GM23338 (cell line): Measurements from ENCODE around the gene ZBTB14. TPM values are rescaled to one million over a fixed set of nuclear protein-coding genes. Genes with fewer than 3 reads are reported as not detected.

Source experiments
- ATAC-seq: fragments of 200-7000 bp; cut with Tn5 transposase; 3 replicates; pipeline ENCODE4 v1.9.1; 2020
- DNase-seq: peaks from one replicate; pipeline ENCODE4 v3.0.0-alpha.2; 2015; ENCODE audit warnings: low spot score
- H2AFZ ChIP-seq: fragments of 200-600 bp; sonication (generic); 2 replicates; pipeline ENCODE4 v1.8.0; 2016; ENCODE audit warnings: antibody characterized with exemption, mild to moderate bottlenecking, moderate library complexity
- H3F3A ChIP-seq: fragments of 200-600 bp; sonication (generic); replicated peaks from 2 replicates; pipeline ENCODE4 v1.8.0; 2017; ENCODE audit warnings: antibody characterized with exemption, mixed run types, low read depth
- H3K27ac ChIP-seq: fragments of 200-600 bp; sonication (generic); 2 replicates; pipeline ENCODE4 v1.6.1; 2016; ENCODE audit warnings: low read depth
- H3K27me3 ChIP-seq: fragments of 200-600 bp; sonication (generic); 2 replicates; pipeline ENCODE4 v1.8.0; 2016; ENCODE audit warnings: mild to moderate bottlenecking, mixed run types, moderate library complexity; ENCODE audit not compliant: insufficient read depth
- H3K36me3 ChIP-seq: fragments of 200-600 bp; sonication (generic); 2 replicates; pipeline ENCODE4 v1.8.0; 2016; ENCODE audit warnings: mild to moderate bottlenecking; ENCODE audit not compliant: insufficient read depth
- H3K4me1 ChIP-seq: fragments of 200-600 bp; sonication (generic); 2 replicates; pipeline ENCODE4 v1.8.0; 2016; ENCODE audit warnings: mild to moderate bottlenecking, moderate library complexity; ENCODE audit not compliant: insufficient read depth
- H3K4me2 ChIP-seq: fragments of 200-600 bp; sonication (generic); 2 replicates; pipeline ENCODE4 v1.7.1; 2017; ENCODE audit warnings: mixed run types
- H3K4me3 ChIP-seq: fragments of 200-600 bp; sonication (generic); 2 replicates; pipeline ENCODE4 v1.6.1; 2016; ENCODE audit warnings: mixed run types
- H3K79me2 ChIP-seq: fragments of 200-600 bp; sonication (generic); replicated peaks from 2 replicates; pipeline ENCODE4 v1.8.0; 2017; ENCODE audit warnings: mild to moderate bottlenecking; ENCODE audit not compliant: insufficient read depth
- H3K9me2 ChIP-seq: fragments of 200-600 bp; sonication (generic); 2 replicates; pipeline ENCODE4 v1.8.0; 2017; ENCODE audit not compliant: insufficient read depth
- H4K20me1 ChIP-seq: fragments of 200-600 bp; sonication (generic); replicated peaks from 2 replicates; pipeline ENCODE4 v1.8.0; 2017; ENCODE audit warnings: mild to moderate bottlenecking; ENCODE audit not compliant: insufficient read depth
- H3K27ac Mint-ChIP-seq: 2 replicates; pipeline ENCODE4 v1.8.0; 2020; ENCODE audit warnings: inconsistent platforms, mild to moderate bottlenecking, moderate library complexity, mixed read lengths
- H3K27me3 Mint-ChIP-seq: 3 replicates; pipeline ENCODE4 v1.8.0; 2022; ENCODE audit warnings: low read depth, mild to moderate bottlenecking, moderate library complexity, mixed read lengths, inconsistent platforms; ENCODE audit not compliant: insufficient read depth, poor library complexity
- H3K36me3 Mint-ChIP-seq: 3 replicates; pipeline ENCODE4 v1.8.0; 2021; ENCODE audit warnings: low read depth, mild to moderate bottlenecking, inconsistent platforms, moderate library complexity, mixed read lengths
- H3K4me1 Mint-ChIP-seq: 3 replicates; pipeline ENCODE4 v1.8.0; 2020; ENCODE audit warnings: mild to moderate bottlenecking, inconsistent platforms, mixed read lengths
- H3K4me3 Mint-ChIP-seq: 3 replicates; pipeline ENCODE4 v1.8.0; 2021; ENCODE audit warnings: moderate library complexity, mild to moderate bottlenecking, inconsistent platforms, mixed read lengths
- H3K9me3 Mint-ChIP-seq: 3 replicates; pipeline ENCODE4 v1.8.0; 2020; ENCODE audit warnings: moderate library complexity, mild to moderate bottlenecking, inconsistent platforms, mixed read lengths
- EZH2 ChIP-seq: fragments of 200-600 bp; sonication (generic); IDR thresholded peaks from one replicate; pipeline ENCODE4 v1.8.0; 2017; ENCODE audit warnings: antibody characterized with exemption, mild to moderate bottlenecking, low read depth; ENCODE audit not compliant: unreplicated experiment
- JUNB ChIP-seq: IDR thresholded peaks from one replicate; pipeline ENCODE4 v1.6.1; 2016; ENCODE audit warnings: antibody characterized with exemption; ENCODE audit not compliant: unreplicated experiment
- NANOG ChIP-seq: IDR thresholded peaks from 2 replicates; pipeline ENCODE4 v1.6.1; 2016; ENCODE audit warnings: antibody characterized with exemption, borderline replicate concordance
- POLR2AphosphoS5 ChIP-seq: IDR thresholded peaks from 2 replicates; pipeline ENCODE4 v1.6.1; 2016; ENCODE audit warnings: antibody characterized with exemption, low read depth
- STAT1 ChIP-seq: IDR thresholded peaks from one replicate; pipeline ENCODE4 v1.6.1; 2016; ENCODE audit warnings: antibody characterized with exemption; ENCODE audit not compliant: unreplicated experiment
- polyA plus RNA-seq: library from polyadenylated mRNA; unstranded; fragments of >200 nt; fragmentation: Nextera tagmentation; extraction: Ambion mirVana; gene quantifications from 2 replicates; pipeline ENCODE4 v1.2.1, GENCODE V29; 2016
- total RNA-seq: library from RNA; depleted of rRNA; stranded (reverse); fragments of >200 nt; shearing (Covaris generic); gene quantifications from 2 replicates; pipeline ENCODE4 v1.2.3, GENCODE V29; 2014
- TF ChIP-seq, protein P1 (sequence below): IDR thresholded peaks from one replicate; pipeline ENCODE4 v1.6.1; 2018; ENCODE audit warnings: antibody characterized with exemption; ENCODE audit not compliant: unreplicated experiment
- TF ChIP-seq, protein P2 (sequence below): fragments of 250-450 bp; sonication (Bioruptor Pico); IDR thresholded peaks from 2 replicates; pipeline ENCODE4 v1.5.0; 2020; ENCODE audit warnings: mild to moderate bottlenecking, moderate library complexity
- TF ChIP-seq, protein P3 (sequence below): IDR thresholded peaks from 2 replicates; pipeline ENCODE4 v1.6.1; 2016; ENCODE audit warnings: antibody characterized with exemption

ZBTB14 gene
- total and polyA plus RNA-seq, 2 experiments from 2014 or later = 5.2 to 16.8 TPM

DNA sequence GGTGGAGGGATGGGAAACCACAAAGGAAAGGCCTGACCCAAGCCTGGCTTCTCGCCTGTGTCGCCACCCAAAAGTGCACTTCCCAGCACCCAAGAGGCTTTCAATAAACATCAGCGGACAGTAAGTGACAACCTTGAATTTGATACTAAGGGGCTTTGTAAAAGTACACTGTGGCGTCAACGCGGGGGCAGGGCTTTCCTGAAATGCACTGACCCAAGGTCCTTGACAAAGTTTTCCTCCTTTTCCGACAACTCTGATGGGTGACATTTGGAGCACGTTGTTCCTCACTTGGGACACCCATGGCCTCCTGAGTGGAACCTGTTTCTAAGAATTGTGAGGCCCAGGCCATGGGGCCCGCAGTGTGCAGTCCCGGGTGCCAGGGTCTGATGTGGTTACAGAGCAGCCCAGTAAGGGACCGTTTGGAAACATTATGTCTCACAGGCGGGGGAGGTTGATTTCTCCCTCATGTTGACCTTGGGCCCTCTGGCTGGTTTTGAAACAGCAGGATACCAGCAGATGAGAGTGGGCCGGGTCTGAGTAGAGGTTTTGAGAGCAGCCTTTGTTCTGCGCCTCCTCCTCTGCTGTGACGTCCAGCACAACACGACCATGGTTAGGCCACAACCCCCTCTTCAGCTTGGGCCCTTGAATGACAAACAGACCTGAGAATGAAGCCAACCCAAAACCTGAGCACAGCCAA lies 2.8 kb upstream of the ZBTB14 start:
- TF ChIP-seq EZH2 = no peak
- TF ChIP-seq, protein P1, sequence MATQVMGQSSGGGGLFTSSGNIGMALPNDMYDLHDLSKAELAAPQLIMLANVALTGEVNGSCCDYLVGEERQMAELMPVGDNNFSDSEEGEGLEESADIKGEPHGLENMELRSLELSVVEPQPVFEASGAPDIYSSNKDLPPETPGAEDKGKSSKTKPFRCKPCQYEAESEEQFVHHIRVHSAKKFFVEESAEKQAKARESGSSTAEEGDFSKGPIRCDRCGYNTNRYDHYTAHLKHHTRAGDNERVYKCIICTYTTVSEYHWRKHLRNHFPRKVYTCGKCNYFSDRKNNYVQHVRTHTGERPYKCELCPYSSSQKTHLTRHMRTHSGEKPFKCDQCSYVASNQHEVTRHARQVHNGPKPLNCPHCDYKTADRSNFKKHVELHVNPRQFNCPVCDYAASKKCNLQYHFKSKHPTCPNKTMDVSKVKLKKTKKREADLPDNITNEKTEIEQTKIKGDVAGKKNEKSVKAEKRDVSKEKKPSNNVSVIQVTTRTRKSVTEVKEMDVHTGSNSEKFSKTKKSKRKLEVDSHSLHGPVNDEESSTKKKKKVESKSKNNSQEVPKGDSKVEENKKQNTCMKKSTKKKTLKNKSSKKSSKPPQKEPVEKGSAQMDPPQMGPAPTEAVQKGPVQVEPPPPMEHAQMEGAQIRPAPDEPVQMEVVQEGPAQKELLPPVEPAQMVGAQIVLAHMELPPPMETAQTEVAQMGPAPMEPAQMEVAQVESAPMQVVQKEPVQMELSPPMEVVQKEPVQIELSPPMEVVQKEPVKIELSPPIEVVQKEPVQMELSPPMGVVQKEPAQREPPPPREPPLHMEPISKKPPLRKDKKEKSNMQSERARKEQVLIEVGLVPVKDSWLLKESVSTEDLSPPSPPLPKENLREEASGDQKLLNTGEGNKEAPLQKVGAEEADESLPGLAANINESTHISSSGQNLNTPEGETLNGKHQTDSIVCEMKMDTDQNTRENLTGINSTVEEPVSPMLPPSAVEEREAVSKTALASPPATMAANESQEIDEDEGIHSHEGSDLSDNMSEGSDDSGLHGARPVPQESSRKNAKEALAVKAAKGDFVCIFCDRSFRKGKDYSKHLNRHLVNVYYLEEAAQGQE = no peak
- no peak for TF ChIP-seq JUNB
- no peak for TF ChIP-seq POLR2AphosphoS5
- TF ChIP-seq NANOG = no peak
- TF ChIP-seq STAT1 = no peak
- TF ChIP-seq, protein P2, sequence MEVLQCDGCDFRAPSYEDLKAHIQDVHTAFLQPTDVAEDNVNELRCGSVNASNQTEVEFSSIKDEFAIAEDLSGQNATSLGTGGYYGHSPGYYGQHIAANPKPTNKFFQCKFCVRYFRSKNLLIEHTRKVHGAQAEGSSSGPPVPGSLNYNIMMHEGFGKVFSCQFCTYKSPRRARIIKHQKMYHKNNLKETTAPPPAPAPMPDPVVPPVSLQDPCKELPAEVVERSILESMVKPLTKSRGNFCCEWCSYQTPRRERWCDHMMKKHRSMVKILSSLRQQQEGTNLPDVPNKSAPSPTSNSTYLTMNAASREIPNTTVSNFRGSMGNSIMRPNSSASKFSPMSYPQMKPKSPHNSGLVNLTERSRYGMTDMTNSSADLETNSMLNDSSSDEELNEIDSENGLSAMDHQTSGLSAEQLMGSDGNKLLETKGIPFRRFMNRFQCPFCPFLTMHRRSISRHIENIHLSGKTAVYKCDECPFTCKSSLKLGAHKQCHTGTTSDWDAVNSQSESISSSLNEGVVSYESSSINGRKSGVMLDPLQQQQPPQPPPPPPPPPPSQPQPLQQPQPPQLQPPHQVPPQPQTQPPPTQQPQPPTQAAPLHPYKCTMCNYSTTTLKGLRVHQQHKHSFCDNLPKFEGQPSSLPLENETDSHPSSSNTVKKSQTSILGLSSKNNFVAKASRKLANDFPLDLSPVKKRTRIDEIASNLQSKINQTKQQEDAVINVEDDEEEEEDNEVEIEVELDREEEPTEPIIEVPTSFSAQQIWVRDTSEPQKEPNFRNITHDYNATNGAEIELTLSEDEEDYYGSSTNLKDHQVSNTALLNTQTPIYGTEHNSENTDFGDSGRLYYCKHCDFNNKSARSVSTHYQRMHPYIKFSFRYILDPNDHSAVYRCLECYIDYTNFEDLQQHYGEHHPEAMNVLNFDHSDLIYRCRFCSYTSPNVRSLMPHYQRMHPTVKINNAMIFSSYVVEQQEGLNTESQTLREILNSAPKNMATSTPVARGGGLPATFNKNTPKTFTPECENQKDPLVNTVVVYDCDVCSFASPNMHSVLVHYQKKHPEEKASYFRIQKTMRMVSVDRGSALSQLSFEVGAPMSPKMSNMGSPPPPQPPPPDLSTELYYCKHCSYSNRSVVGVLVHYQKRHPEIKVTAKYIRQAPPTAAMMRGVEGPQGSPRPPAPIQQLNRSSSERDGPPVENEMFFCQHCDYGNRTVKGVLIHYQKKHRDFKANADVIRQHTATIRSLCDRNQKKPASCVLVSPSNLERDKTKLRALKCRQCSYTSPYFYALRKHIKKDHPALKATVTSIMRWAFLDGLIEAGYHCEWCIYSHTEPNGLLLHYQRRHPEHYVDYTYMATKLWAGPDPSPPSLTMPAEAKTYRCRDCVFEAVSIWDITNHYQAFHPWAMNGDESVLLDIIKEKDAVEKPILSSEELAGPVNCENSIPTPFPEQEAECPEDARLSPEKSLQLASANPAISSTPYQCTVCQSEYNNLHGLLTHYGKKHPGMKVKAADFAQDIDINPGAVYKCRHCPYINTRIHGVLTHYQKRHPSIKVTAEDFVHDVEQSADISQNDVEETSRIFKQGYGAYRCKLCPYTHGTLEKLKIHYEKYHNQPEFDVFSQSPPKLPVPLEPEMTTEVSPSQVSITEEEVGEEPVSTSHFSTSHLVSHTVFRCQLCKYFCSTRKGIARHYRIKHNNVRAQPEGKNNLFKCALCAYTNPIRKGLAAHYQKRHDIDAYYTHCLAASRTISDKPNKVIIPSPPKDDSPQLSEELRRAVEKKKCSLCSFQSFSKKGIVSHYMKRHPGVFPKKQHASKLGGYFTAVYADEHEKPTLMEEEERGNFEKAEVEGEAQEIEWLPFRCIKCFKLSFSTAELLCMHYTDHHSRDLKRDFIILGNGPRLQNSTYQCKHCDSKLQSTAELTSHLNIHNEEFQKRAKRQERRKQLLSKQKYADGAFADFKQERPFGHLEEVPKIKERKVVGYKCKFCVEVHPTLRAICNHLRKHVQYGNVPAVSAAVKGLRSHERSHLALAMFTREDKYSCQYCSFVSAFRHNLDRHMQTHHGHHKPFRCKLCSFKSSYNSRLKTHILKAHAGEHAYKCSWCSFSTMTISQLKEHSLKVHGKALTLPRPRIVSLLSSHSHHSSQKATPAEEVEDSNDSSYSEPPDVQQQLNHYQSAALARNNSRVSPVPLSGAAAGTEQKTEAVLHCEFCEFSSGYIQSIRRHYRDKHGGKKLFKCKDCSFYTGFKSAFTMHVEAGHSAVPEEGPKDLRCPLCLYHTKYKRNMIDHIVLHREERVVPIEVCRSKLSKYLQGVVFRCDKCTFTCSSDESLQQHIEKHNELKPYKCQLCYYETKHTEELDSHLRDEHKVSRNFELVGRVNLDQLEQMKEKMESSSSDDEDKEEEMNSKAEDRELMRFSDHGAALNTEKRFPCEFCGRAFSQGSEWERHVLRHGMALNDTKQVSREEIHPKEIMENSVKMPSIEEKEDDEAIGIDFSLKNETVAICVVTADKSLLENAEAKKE = no peak
- TF ChIP-seq, protein P3, sequence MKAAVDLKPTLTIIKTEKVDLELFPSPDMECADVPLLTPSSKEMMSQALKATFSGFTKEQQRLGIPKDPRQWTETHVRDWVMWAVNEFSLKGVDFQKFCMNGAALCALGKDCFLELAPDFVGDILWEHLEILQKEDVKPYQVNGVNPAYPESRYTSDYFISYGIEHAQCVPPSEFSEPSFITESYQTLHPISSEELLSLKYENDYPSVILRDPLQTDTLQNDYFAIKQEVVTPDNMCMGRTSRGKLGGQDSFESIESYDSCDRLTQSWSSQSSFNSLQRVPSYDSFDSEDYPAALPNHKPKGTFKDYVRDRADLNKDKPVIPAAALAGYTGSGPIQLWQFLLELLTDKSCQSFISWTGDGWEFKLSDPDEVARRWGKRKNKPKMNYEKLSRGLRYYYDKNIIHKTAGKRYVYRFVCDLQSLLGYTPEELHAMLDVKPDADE = no peak
- Histone ChIP-seq H3F3A (peaks cover 9% of the 10 kb centered on the region; the same call in 1 of the 2 replicates), H4K20me1 (no peaks in the 10 kb centered on the region; the same call in 1 of the 2 replicates), H3K4me3 (no peak overlapping the region), H3K27me3 (peaks cover 16% of the 10 kb centered on the region), H3K79me2 (peaks cover 11% of the 10 kb centered on the region), H3K4me2 (no peak overlapping the region), H3K27ac (no peak overlapping the region), H3K4me1 (peaks cover 11% of the 10 kb centered on the region), H3K9me2 (no peaks in the 10 kb centered on the region), H2AFZ (no peak overlapping the region), H3K36me3 (no peaks in the 10 kb centered on the region)
- H3K4me3 Mint-ChIP-seq = no peak overlapping the region; the same call in 2 of the 3 replicates
- H3K27ac Mint-ChIP-seq = no peak overlapping the region
- H3K36me3 Mint-ChIP-seq = no peaks in the 10 kb centered on the region; the same call in 2 of the 3 replicates
- peaks cover 14% of the 10 kb centered on the region for H3K4me1 Mint-ChIP-seq
- DNase-seq = no peak
- H3K9me3 Mint-ChIP-seq = no peaks in the 10 kb centered on the region; the same call in 2 of the 3 replicates
- no peak for ATAC-seq
- H3K27me3 Mint-ChIP-seq = peaks cover 20% of the 10 kb centered on the region
